ENCODE measurements around the gene GCK. TPM values are rescaled to one million over a fixed set of nuclear protein-coding genes. Genes with fewer than 3 reads are reported as not detected.

The GCK gene
- total and polyA plus RNA-seq, 2 donors (not counting 1 experiment from before 2014, with no cell fraction given): 0.22 to 0.24 TPM

GRCh38 chr7:44173911-44174693 lies 15.1 kb downstream of the GCK start:
- intact Hi-C loops (cut with micrococcal nuclease): no loop called here
- no peak overlapping the region for H3K9ac ChIP-seq (ENCODE audit: low read length)
- DNase-seq (no peak), ATAC-seq (ENCODE audit: low read depth) (no peak)
- POLR2A ChIA-PET: no interaction called here
- Mint-ChIP-seq H3K9me3 (ENCODE audit: insufficient read depth) (no peaks in the 10 kb centered on the region), H3K4me3 (no peak overlapping the region), H3K27ac (no peak overlapping the region), H3K27me3 (peaks cover 37% of the 10 kb centered on the region), H3K4me1 (peaks cover 3% of the 10 kb centered on the region)
- no peak overlapping the region for H3K4me3 ChIP-seq (ENCODE audit: control extremely low read depth in 1 of 5, extremely low read depth in 1 of 5, insufficient read depth in 1 of 5, low read depth in 2 of 5, low read length in 4 of 5)
- H3K4me2 ChIP-seq (replicated peaks; ENCODE audit: low read depth, low read length, poor library complexity, severe bottlenecking): no peak overlapping the region
- TF ChIP-seq CTCF (IDR thresholded peaks at IDR 0.05) (no peak), EZH2 (IDR thresholded peaks at IDR 0.05; ENCODE audit: borderline replicate concordance, insufficient read depth, low read depth, low read length, poor library complexity, severe bottlenecking) (no peak)
- no peak overlapping the region for H3K27ac ChIP-seq (ENCODE audit: low read length in 2 of 2)
- H3K27me3 ChIP-seq (replicated peaks in 1 of 4; ENCODE audit: control extremely low read depth in 1 of 4, control insufficient read depth in 3 of 4, insufficient read depth in 4 of 4, low read length in 3 of 4): peaks cover 0 to 24% (median 1%) of the 10 kb centered on the region in 4 experiments
- WGBS (ENCODE audit: insufficient coverage): 57% methylated on average over 3 of the region's 3 CpGs
- H3K79me2 ChIP-seq (ENCODE audit: control insufficient read depth, insufficient read depth, low read length): no peaks in the 10 kb centered on the region
- H3K9me3 ChIP-seq (ENCODE audit: control extremely low read depth in 1 of 3, control insufficient read depth in 2 of 3, insufficient read depth in 1 of 3, low read length in 2 of 3): no peaks in the 10 kb centered on the region
- H3K4me1 ChIP-seq (ENCODE audit: control insufficient read depth in 2 of 2, insufficient read depth in 2 of 2, low read length in 2 of 2): no peaks in the 10 kb centered on the region
- H3K36me3 ChIP-seq (replicated peaks in 1 of 2; ENCODE audit: control extremely low read depth in 1 of 2, control insufficient read depth in 1 of 2, extremely low read depth in 1 of 2, insufficient read depth in 2 of 2, low read length in 1 of 2): no peaks in the 10 kb centered on the region
- H2AFZ ChIP-seq (ENCODE audit: insufficient read depth, low read depth, low read length, poor library complexity, severe bottlenecking): no peak overlapping the region
- CTCF ChIA-PET: no interaction called here
- no peaks in the 10 kb centered on the region for H4K20me1 ChIP-seq (ENCODE audit: control insufficient read depth, insufficient read depth, low read length, poor library complexity, severe bottlenecking)

DNA sequence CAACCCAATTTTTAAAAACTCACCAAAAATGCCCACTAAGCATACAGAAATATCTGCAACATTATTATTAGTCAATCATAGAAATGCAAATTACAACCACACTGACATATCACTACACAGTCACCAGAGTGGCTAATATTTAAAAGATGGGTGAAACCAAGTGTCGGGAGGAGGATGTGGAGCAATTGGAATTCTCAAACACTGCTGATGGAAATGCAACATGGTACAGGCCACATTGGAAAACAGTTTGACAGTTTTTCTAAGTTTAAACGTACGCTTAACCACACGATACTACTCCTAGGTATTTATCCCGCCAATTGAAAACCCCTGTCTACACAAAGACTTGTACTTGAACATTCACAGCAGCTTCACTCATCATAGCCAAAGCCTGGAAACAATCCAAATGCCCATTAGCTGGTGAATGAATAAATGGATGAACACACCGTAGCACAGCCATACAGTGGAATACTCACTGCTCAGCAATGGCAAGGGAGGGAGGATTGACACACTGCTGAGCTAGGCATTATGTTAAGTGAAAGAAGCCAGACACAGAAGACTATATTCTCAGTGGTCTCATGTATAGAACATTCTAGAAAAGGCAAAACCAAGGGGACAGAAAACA lies 16.3 kb downstream of the GCK start:
- H3K27me3 ChIP-seq (replicated peaks in 1 of 4; ENCODE audit: control extremely low read depth in 1 of 4, control insufficient read depth in 3 of 4, insufficient read depth in 4 of 4, low read length in 3 of 4): peaks cover 0 to 20% (median 1%) of the 10 kb centered on the region in 4 experiments
- WGBS (ENCODE audit: insufficient coverage): 88% methylated on average over 3 of the region's 6 CpGs
- H3K4me3 ChIP-seq (ENCODE audit: control extremely low read depth in 1 of 5, extremely low read depth in 1 of 5, insufficient read depth in 1 of 5, low read depth in 2 of 5, low read length in 4 of 5): no peak overlapping the region
- Mint-ChIP-seq H3K27me3 (peaks cover 29% of the 10 kb centered on the region), H3K27ac (no peak overlapping the region), H3K4me3 (no peak overlapping the region), H3K4me1 (peaks cover 9% of the 10 kb centered on the region), H3K9me3 (ENCODE audit: insufficient read depth) (no peaks in the 10 kb centered on the region)
- POLR2A ChIA-PET: no interaction called here
- no peaks in the 10 kb centered on the region for H4K20me1 ChIP-seq (ENCODE audit: control insufficient read depth, insufficient read depth, low read length, poor library complexity, severe bottlenecking)
- H3K9me3 ChIP-seq (ENCODE audit: control extremely low read depth in 1 of 3, control insufficient read depth in 2 of 3, insufficient read depth in 1 of 3, low read length in 2 of 3): no peaks in the 10 kb centered on the region
- peaks cover 3 to 8% of the 10 kb centered on the region in 2 donors for H3K4me1 ChIP-seq (ENCODE audit: control insufficient read depth in 2 of 2, insufficient read depth in 2 of 2, low read length in 2 of 2)
- no peak for TF ChIP-seq EZH2 (IDR thresholded peaks at IDR 0.05; ENCODE audit: borderline replicate concordance, insufficient read depth, low read depth, low read length, poor library complexity, severe bottlenecking)
- no peak for TF ChIP-seq CTCF (IDR thresholded peaks at IDR 0.05)
- H3K79me2 ChIP-seq (ENCODE audit: control insufficient read depth, insufficient read depth, low read length): no peaks in the 10 kb centered on the region
- H3K36me3 ChIP-seq (replicated peaks in 1 of 2; ENCODE audit: control extremely low read depth in 1 of 2, control insufficient read depth in 1 of 2, extremely low read depth in 1 of 2, insufficient read depth in 2 of 2, low read length in 1 of 2): no peaks in the 10 kb centered on the region
- H3K27ac ChIP-seq (ENCODE audit: low read length in 2 of 2): no peak overlapping the region
- H2AFZ ChIP-seq (ENCODE audit: insufficient read depth, low read depth, low read length, poor library complexity, severe bottlenecking): no peak overlapping the region
- CTCF ChIA-PET: no interaction called here
- DNase-seq (no peak), ATAC-seq (ENCODE audit: low read depth) (no peak)
- H3K9ac ChIP-seq (ENCODE audit: low read length): no peak overlapping the region
- intact Hi-C loops (cut with micrococcal nuclease): no loop called here
- no peak overlapping the region for H3K4me2 ChIP-seq (replicated peaks; ENCODE audit: low read depth, low read length, poor library complexity, severe bottlenecking)
